ENCODE data around the gene AGER.

The AGER gene

GRCh38 chr6:32166411-32167061 lies 17.5 kb downstream of the AGER start:
- no peak overlapping the region for H3K27ac ChIP-seq
- H3K4me2 ChIP-seq (ENCODE audit: low read length) = no peak overlapping the region

DNA sequence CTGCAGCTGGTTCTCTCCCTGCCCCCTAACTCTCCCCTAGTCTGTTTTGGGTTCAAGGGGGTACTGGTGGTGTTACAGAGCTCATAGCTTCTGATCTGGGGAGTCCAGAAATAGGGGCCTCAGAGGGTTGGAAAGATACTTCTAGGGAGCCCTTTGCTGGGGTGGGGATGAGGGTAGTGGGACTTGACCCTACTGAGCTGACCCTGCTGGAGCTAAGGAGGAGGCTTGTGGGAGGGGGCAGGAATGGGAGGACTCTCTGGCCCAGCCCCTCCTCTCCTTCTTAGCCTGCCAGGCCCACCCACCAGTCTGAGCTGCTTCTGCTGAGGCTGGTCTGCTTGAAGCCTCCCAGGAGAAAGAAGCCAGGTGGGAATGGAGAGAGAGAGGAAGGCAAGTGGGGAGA lies 19.8 kb downstream of the AGER start, which contains the start of gene EGFL8:
Gene EGFL8, plus strand, starts transcription at position 301 of the 400 bp plus-strand sequence. CDS start 1,571 bp downstream, outside the sequence.
- no peak within 1 kb of the TSS for H3K4me2 ChIP-seq (ENCODE audit: low read length)
- no peak for TF ChIP-seq CTCF (IDR thresholded peaks at IDR 0.05)
- no peaks in the 10 kb centered on the region for H3K36me3 ChIP-seq (ENCODE audit: control insufficient read depth, insufficient read depth, low read length)
- H3K27me3 ChIP-seq (ENCODE audit: control insufficient read depth, insufficient read depth, low read length) = no peaks in the 10 kb centered on the region
- peak within 1 kb of the TSS; percentile 11 for H3K27ac ChIP-seq
- H3K9ac ChIP-seq = no peak within 1 kb of the TSS
- no peaks in the 10 kb centered on the region for H3K79me2 ChIP-seq
- no peaks in the 10 kb centered on the region for H3K4me1 ChIP-seq
- no peak within 1 kb of the TSS for H2AFZ ChIP-seq
- H3K9me3 ChIP-seq (ENCODE audit: control insufficient read depth, low read length) = no peaks in the 10 kb centered on the region
- H3K4me3 ChIP-seq (ENCODE audit: low read depth, low read length) = no peak within 1 kb of the TSS

More at GRCh38 chr6:32166411-32167061, 17.5 kb downstream of the AGER start:
- no peak for TF ChIP-seq CTCF (IDR thresholded peaks at IDR 0.05)
- Histone ChIP-seq H3K4me1 (no peaks in the 10 kb centered on the region), H2AFZ (no peak overlapping the region), H3K27me3 (ENCODE audit: control insufficient read depth, insufficient read depth, low read length) (no peaks in the 10 kb centered on the region), H3K9me3 (ENCODE audit: control insufficient read depth, low read length) (no peaks in the 10 kb centered on the region), H3K9ac (no peak overlapping the region), H3K79me2 (no peaks in the 10 kb centered on the region), H3K36me3 (ENCODE audit: control insufficient read depth, insufficient read depth, low read length) (no peaks in the 10 kb centered on the region), H3K4me3 (ENCODE audit: low read depth, low read length) (no peak overlapping the region)

- Histone ChIP-seq H2AFZ (no peak overlapping the region), H3K79me2 (no peaks in the 10 kb centered on the region), H3K36me3 (ENCODE audit: control insufficient read depth, insufficient read depth, low read length) (no peaks in the 10 kb centered on the region), H3K9me3 (ENCODE audit: control insufficient read depth, low read length) (no peaks in the 10 kb centered on the region), H3K9ac (no peak overlapping the region), H3K4me2 (ENCODE audit: low read length) (no peak overlapping the region), H3K4me1 (no peaks in the 10 kb centered on the region), H3K27ac (peak overlapping the region; percentile 11), H3K27me3 (ENCODE audit: control insufficient read depth, insufficient read depth, low read length) (no peaks in the 10 kb centered on the region), H3K4me3 (ENCODE audit: low read depth, low read length) (no peak overlapping the region)
- TF ChIP-seq CTCF (IDR thresholded peaks at IDR 0.05) = no peak
Observed at GRCh38 chr6:32163559-32164258, 20.3 kb downstream of the AGER start.

DNA sequence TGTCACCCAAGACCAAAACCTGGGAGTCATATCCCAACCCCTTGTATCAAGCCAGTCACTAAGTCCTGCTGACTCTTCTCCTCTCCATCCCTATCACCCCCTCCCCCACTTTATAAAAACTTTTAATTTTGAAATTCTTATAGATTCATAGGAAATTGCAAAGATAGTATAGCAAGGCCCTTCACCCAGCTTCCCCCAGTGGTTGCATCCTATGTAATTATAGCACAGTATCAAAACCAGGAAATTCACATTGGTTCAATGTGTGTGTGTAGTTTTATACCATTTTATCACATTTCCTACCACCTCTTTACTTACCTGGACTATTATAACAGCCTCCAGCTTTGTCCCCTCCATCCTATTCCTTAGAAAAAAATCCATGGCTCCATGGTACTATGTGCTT lies 26.0 kb downstream of the AGER start:
- peaks cover 9% of the 10 kb centered on the region for H3K79me2 ChIP-seq
- no peak overlapping the region for H3K9ac ChIP-seq
- H3K36me3 ChIP-seq (ENCODE audit: control insufficient read depth, insufficient read depth, low read length) = no peaks in the 10 kb centered on the region
- H3K4me2 ChIP-seq (ENCODE audit: low read length) = no peak overlapping the region
- H3K27me3 ChIP-seq (ENCODE audit: control insufficient read depth, insufficient read depth, low read length) = no peaks in the 10 kb centered on the region
- peaks cover 3% of the 10 kb centered on the region for H3K4me1 ChIP-seq
- no peak overlapping the region for H3K27ac ChIP-seq
- TF ChIP-seq CTCF (IDR thresholded peaks at IDR 0.05) = no peak
- H3K4me3 ChIP-seq (ENCODE audit: low read depth, low read length) = no peak overlapping the region
- H3K9me3 ChIP-seq (ENCODE audit: control insufficient read depth, low read length) = no peaks in the 10 kb centered on the region
- H2AFZ ChIP-seq = no peak overlapping the region

All from parathyroid adenoma (tissue), 2 donors.